ENCODE data around the gene ADGRE3. TPM values are rescaled to one million over a fixed set of nuclear protein-coding genes. Genes with fewer than 3 reads are reported as not detected.

Gene ADGRE3
- total RNA-seq, 4 donors from 2014 or later = not detected

DNA sequence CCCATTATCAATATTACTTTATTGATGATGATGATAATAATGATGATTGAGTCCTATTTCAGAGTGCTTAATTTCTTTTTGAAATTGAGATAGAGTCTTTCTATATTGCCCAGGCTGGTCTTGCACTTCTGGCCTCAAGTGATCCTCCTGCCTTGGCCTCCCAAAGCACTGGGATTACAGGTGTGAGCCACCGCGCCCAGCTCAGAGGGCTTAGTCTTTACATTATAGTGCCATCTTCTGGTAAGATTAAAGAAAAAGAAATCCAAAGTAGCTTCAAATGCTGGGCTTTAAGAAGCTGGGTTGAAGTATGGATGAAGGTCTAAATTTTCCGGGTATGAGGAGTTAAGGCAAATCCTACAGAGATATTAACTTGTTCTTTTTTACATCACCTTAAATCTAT, 11.8 kb upstream of the ADGRE3 start:
- 22 to 35% methylated on average over 3 of the region's 3 CpGs for WGBS, 2 donors (ENCODE audit: low coverage in 1 of 2)
- H3K27me3 ChIP-seq = no peaks in the 10 kb centered on the region
- no peak overlapping the region for H3K27ac ChIP-seq
- H3K9me3 ChIP-seq = no peaks in the 10 kb centered on the region
- no peak overlapping the region for H3K4me3 ChIP-seq
- H3K36me3 ChIP-seq = no peaks in the 10 kb centered on the region
- in situ Hi-C loops (cut with MboI; ENCODE audit: low pct_ligation_motif_present in 1 of 4, low pct_unique_long_range_greater_than_20kb in 1 of 4, low sequenced_read_pairs in 3 of 4) (loop anchor here (10.0 kb wide), 1 partner anchor 112 kb away; the partner anchor contains the start of gene NDUFB7 (in 4 of the 4)), intact Hi-C loops (cut with DNase I; ENCODE audit: low total_unique reads) (no loop called here)
- DNase-seq = peak; percentile 17
- H3K4me1 ChIP-seq = peaks cover 0 to 10% (median 7%) of the 10 kb centered on the region in 4 donors
- TF ChIP-seq, protein P1, sequence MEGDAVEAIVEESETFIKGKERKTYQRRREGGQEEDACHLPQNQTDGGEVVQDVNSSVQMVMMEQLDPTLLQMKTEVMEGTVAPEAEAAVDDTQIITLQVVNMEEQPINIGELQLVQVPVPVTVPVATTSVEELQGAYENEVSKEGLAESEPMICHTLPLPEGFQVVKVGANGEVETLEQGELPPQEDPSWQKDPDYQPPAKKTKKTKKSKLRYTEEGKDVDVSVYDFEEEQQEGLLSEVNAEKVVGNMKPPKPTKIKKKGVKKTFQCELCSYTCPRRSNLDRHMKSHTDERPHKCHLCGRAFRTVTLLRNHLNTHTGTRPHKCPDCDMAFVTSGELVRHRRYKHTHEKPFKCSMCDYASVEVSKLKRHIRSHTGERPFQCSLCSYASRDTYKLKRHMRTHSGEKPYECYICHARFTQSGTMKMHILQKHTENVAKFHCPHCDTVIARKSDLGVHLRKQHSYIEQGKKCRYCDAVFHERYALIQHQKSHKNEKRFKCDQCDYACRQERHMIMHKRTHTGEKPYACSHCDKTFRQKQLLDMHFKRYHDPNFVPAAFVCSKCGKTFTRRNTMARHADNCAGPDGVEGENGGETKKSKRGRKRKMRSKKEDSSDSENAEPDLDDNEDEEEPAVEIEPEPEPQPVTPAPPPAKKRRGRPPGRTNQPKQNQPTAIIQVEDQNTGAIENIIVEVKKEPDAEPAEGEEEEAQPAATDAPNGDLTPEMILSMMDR (IDR thresholded peaks at IDR 0.05) = peak in 3 of 5 experiments; percentile 20 to 32 (median 29)
- TF ChIP-seq EP300 (IDR thresholded peaks at IDR 0.05; ENCODE audit: low read depth) = no peak

DNA sequence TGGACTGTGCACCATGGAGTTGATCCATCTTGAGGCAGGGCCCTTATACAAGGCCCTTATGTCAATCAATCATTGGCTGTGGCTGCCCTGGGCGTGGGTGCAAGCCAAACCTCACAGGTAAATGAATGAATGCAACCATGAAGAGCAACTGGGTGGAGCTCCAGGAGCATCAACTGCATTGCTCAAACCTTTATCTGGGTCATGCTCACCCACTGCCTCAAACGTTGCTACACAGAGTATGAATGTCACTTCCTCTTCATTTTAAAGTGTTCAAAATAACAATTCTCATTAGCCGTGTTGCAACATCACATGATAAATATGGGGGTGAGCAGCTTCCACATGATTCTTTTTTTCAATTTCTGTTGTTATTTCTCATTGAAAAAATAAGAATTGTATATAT, 8.8 kb upstream of the ADGRE3 start:
- intact Hi-C loops (cut with DNase I; ENCODE audit: low total_unique reads) = no loop called here
- in situ Hi-C loops (cut with MboI; ENCODE audit: low pct_ligation_motif_present in 1 of 4, low pct_unique_long_range_greater_than_20kb in 1 of 4, low sequenced_read_pairs in 3 of 4) = loop anchor here (10.0 kb wide), 1 partner anchor 109 kb away; the partner anchor contains the start of gene NDUFB7 (in 4 of the 4)
- H3K9me3 ChIP-seq = no peaks in the 10 kb centered on the region
- no peaks in the 10 kb centered on the region for H3K36me3 ChIP-seq
- DNase-seq = no peak
- H3K4me3 ChIP-seq = no peak overlapping the region
- no peak overlapping the region for H3K27ac ChIP-seq
- H3K27me3 ChIP-seq = no peaks in the 10 kb centered on the region
- WGBS, 2 donors (ENCODE audit: low coverage in 1 of 2) = 38 to 39% methylated on average over 2 to 3 of the region's 3 CpGs
- TF ChIP-seq, protein P1 (IDR thresholded peaks at IDR 0.05) = no peak
- no peak for TF ChIP-seq EP300 (IDR thresholded peaks at IDR 0.05; ENCODE audit: low read depth)
- TF ChIP-seq POLR2A (IDR thresholded peaks at IDR 0.05) = no peak
- TF ChIP-seq POLR2AphosphoS5 (IDR thresholded peaks at IDR 0.05) = no peak
- H3K4me1 ChIP-seq = no peaks in the 10 kb centered on the region

DNA sequence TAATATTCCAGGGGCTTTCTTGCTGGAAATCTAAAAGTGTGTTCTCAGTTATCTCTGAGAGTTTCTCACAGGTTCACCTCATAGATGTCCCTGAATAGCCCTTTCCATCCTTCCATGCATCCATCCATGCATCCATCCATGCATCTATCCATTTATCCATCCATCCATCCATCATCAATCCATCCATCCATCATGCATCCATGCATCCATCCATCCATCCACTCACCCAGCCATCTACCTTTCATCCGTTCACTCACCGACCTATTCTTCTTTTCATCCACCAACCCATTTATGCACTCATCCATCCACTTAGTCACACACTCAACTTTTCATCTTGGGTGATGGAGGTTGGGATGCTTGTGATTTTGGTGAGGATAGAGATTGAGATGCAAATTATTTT, 7.4 kb upstream of the ADGRE3 start:
- intact Hi-C loops (cut with DNase I; ENCODE audit: low total_unique reads) = no loop called here
- H3K36me3 ChIP-seq = no peaks in the 10 kb centered on the region
- WGBS, 2 donors (ENCODE audit: low coverage in 1 of 2) = 97 to 100% methylated on average over 2 of the region's 2 CpGs
- H3K27me3 ChIP-seq = no peaks in the 10 kb centered on the region
- TF ChIP-seq, protein P1 (IDR thresholded peaks at IDR 0.05) = no peak
- H3K9me3 ChIP-seq = no peaks in the 10 kb centered on the region
- H3K4me1 ChIP-seq = no peaks in the 10 kb centered on the region
- H3K27ac ChIP-seq = no peak overlapping the region
- H3K4me3 ChIP-seq = no peak overlapping the region
- in situ Hi-C loops (cut with MboI; ENCODE audit: low pct_ligation_motif_present in 1 of 4, low pct_unique_long_range_greater_than_20kb in 1 of 4, low sequenced_read_pairs in 3 of 4) = loop anchor here (10.0 kb wide), 1 partner anchor 107 kb away; the partner anchor contains the start of gene NDUFB7 (in 4 of the 4)
- DNase-seq = no peak

DNA sequence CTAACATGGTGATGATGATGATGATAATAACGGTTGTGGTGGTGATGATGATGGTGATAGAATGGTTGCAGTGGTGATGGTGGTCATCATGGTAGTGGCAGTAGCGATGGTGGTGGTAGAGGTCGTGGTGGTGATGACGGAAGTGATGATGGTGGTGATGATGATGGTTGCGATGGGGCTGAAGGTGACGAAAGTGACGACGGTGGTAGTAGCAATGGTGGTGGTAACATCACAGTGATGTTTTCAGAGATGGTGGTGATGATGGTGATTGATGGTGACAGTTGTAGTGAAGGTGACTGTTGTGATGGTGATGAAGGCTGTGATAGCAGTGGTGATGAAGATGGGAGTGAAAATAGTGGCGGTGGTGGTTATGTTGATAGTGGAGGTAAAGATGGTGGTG, 3.6 kb upstream of the ADGRE3 start:
- DNase-seq = no peak
- H3K27ac ChIP-seq = no peak overlapping the region
- H3K4me3 ChIP-seq = no peak overlapping the region
- H3K4me1 ChIP-seq = no peaks in the 10 kb centered on the region
- H3K36me3 ChIP-seq = no peaks in the 10 kb centered on the region
- H3K9me3 ChIP-seq = no peaks in the 10 kb centered on the region
- WGBS, 2 donors (ENCODE audit: low coverage in 1 of 2) = 84 to 87% methylated on average over 9 of the region's 9 CpGs
- peaks cover 8% of the 10 kb centered on the region for H3K27me3 ChIP-seq
- TF ChIP-seq POLR2AphosphoS5 (IDR thresholded peaks at IDR 0.05) (no peak), EP300 (IDR thresholded peaks at IDR 0.05; ENCODE audit: low read depth) (no peak), POLR2A (IDR thresholded peaks at IDR 0.05) (no peak)
- TF ChIP-seq, protein P1 (IDR thresholded peaks at IDR 0.05) = no peak
- in situ Hi-C loops (cut with MboI; ENCODE audit: low pct_ligation_motif_present in 1 of 4, low pct_unique_long_range_greater_than_20kb in 1 of 4, low sequenced_read_pairs in 3 of 4) (no loop called here), intact Hi-C loops (cut with DNase I; ENCODE audit: low total_unique reads) (no loop called here)

All from transverse colon (tissue), 4 donors.